GM21786 (cell line): ENCODE data around the gene SORCS3.

ENCODE experiments used
- ATAC-seq: cut with Tn5 transposase; IDR thresholded peaks from one replicate; pipeline ENCODE4 v1.9.1; 2021; ENCODE audit not compliant: unreplicated experiment

The SORCS3 gene

GRCh38 chr10:104989880-104990279, 348.8 kb downstream of the SORCS3 start:
- no peak for ATAC-seq

GRCh38 chr10:104993085-104993484, 352.0 kb downstream of the SORCS3 start:
- ATAC-seq: no peak

GRCh38 chr10:105001269-105001668, 360.2 kb downstream of the SORCS3 start:
- no peak for ATAC-seq

- no peak for ATAC-seq
Measured at GRCh38 chr10:105010411-105011121, 369.5 kb downstream of the SORCS3 start.

- no peak for ATAC-seq
Measured at GRCh38 chr10:105017116-105017515, 376.0 kb downstream of the SORCS3 start.

GRCh38 chr10:105017691-105018090, 376.6 kb downstream of the SORCS3 start:
- no peak for ATAC-seq

- no peak for ATAC-seq
Measured at GRCh38 chr10:105023211-105024111, 382.4 kb downstream of the SORCS3 start.

- ATAC-seq: no peak
Measured at GRCh38 chr10:105024184-105024583, 383.1 kb downstream of the SORCS3 start.

- ATAC-seq: no peak
Measured at GRCh38 chr10:105025092-105025491, 384.0 kb downstream of the SORCS3 start.

- ATAC-seq: no peak
Measured at GRCh38 chr10:105026566-105026965, 385.5 kb downstream of the SORCS3 start.

GRCh38 chr10:105029286-105029685, 388.2 kb downstream of the SORCS3 start:
- ATAC-seq: no peak

- ATAC-seq: no peak
Measured at GRCh38 chr10:105037022-105037421, 395.9 kb downstream of the SORCS3 start.

- no peak for ATAC-seq
Measured at GRCh38 chr10:105041956-105042355, 400.9 kb downstream of the SORCS3 start.

- no peak for ATAC-seq
Measured at GRCh38 chr10:105042906-105043552, 401.9 kb downstream of the SORCS3 start.

- no peak for ATAC-seq
Measured at GRCh38 chr10:105044902-105045301, 403.8 kb downstream of the SORCS3 start.

- ATAC-seq: no peak
Measured at GRCh38 chr10:105056413-105056812, 415.3 kb downstream of the SORCS3 start.

- ATAC-seq: no peak
Measured at GRCh38 chr10:105062951-105063350, 421.9 kb downstream of the SORCS3 start.

- no peak for ATAC-seq
Measured at GRCh38 chr10:105063796-105064195, 422.7 kb downstream of the SORCS3 start.

GRCh38 chr10:105068497-105068896, 427.4 kb downstream of the SORCS3 start:
- no peak for ATAC-seq

- ATAC-seq: no peak
Measured at GRCh38 chr10:105070249-105070648, 429.2 kb downstream of the SORCS3 start.

- no peak for ATAC-seq
Measured at GRCh38 chr10:105070952-105071351, 429.9 kb downstream of the SORCS3 start.

GRCh38 chr10:105071980-105072379, 430.9 kb downstream of the SORCS3 start:
- no peak for ATAC-seq
